ENCODE data around the gene KCNAB1.
A peak's percentile ranks its signal among the peaks of the same experiment; 100 is the strongest.

DNA sequence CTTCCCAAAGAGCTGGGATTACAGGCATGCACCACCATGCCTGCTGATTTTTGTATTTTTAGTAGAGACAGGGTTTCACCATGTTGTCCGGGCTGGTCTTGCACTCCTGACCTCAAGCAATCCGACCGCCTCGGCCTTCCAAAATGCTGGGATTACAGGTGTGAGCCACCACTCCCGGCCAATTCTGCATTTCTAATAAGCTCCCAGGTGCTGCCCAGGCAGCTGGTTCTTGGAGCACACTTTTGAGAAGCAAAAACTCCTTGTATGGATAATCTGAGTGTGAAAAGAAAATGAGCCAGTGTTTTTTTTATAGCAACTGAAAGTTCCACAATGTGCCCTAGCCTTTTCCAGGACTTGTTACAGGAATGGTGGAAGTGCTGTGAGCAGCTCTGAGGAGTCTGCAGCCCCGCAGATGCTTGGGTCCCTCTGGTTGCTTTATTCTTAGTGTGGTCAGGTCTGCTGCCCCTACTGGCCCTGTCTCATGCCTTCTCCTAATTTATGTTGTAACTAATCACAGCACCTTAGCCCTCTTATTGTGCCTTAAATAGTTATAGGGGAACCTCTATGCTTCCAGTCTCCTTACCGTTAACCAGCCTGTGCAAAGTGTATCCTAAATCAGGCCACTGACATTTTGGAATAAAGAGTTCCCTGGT, 13.5 kb upstream of the KCNAB1 start:
- TF ChIP-seq EZH2phosphoT487 (IDR thresholded peaks at IDR 0.05; ENCODE audit: borderline replicate concordance) (no peak), SIN3A (IDR thresholded peaks at IDR 0.05; ENCODE audit: low read depth) (no peak), ZFX (IDR thresholded peaks at IDR 0.05) (no peak), POLR2AphosphoS5 (IDR thresholded peaks at IDR 0.05; ENCODE audit: low read depth, low read length) (no peak), POLR2A (IDR thresholded peaks at IDR 0.05; ENCODE audit: borderline replicate concordance, extremely low read depth, insufficient read depth, insufficient read length) (no peak), ZNF274 (IDR thresholded peaks at IDR 0.05; ENCODE audit: low read depth, low read length) (no peak), EZH2 (IDR thresholded peaks at IDR 0.05) (no peak), YY1 (IDR thresholded peaks at IDR 0.05; ENCODE audit: extremely low read depth, insufficient replicate concordance, low read depth, low read length) (no peak), CBX3 (IDR thresholded peaks at IDR 0.05; ENCODE audit: low read depth) (no peak), RAD21 (IDR thresholded peaks at IDR 0.05; ENCODE audit: low read depth) (no peak)
- TF ChIP-seq, protein P1, sequence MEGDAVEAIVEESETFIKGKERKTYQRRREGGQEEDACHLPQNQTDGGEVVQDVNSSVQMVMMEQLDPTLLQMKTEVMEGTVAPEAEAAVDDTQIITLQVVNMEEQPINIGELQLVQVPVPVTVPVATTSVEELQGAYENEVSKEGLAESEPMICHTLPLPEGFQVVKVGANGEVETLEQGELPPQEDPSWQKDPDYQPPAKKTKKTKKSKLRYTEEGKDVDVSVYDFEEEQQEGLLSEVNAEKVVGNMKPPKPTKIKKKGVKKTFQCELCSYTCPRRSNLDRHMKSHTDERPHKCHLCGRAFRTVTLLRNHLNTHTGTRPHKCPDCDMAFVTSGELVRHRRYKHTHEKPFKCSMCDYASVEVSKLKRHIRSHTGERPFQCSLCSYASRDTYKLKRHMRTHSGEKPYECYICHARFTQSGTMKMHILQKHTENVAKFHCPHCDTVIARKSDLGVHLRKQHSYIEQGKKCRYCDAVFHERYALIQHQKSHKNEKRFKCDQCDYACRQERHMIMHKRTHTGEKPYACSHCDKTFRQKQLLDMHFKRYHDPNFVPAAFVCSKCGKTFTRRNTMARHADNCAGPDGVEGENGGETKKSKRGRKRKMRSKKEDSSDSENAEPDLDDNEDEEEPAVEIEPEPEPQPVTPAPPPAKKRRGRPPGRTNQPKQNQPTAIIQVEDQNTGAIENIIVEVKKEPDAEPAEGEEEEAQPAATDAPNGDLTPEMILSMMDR (IDR thresholded peaks at IDR 0.05 in 2 of 3, conservative IDR thresholded peaks at IDR 0.05 in 1 of 3; ENCODE audit: borderline replicate concordance in 1 of 3, insufficient read depth in 1 of 3, low read depth in 2 of 3, low read length in 2 of 3) = peak in 2 of 3 experiments; percentile 38 to 49; a peak in 3 of 6 replicates
- TF ChIP-seq, protein P2, sequence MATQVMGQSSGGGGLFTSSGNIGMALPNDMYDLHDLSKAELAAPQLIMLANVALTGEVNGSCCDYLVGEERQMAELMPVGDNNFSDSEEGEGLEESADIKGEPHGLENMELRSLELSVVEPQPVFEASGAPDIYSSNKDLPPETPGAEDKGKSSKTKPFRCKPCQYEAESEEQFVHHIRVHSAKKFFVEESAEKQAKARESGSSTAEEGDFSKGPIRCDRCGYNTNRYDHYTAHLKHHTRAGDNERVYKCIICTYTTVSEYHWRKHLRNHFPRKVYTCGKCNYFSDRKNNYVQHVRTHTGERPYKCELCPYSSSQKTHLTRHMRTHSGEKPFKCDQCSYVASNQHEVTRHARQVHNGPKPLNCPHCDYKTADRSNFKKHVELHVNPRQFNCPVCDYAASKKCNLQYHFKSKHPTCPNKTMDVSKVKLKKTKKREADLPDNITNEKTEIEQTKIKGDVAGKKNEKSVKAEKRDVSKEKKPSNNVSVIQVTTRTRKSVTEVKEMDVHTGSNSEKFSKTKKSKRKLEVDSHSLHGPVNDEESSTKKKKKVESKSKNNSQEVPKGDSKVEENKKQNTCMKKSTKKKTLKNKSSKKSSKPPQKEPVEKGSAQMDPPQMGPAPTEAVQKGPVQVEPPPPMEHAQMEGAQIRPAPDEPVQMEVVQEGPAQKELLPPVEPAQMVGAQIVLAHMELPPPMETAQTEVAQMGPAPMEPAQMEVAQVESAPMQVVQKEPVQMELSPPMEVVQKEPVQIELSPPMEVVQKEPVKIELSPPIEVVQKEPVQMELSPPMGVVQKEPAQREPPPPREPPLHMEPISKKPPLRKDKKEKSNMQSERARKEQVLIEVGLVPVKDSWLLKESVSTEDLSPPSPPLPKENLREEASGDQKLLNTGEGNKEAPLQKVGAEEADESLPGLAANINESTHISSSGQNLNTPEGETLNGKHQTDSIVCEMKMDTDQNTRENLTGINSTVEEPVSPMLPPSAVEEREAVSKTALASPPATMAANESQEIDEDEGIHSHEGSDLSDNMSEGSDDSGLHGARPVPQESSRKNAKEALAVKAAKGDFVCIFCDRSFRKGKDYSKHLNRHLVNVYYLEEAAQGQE (IDR thresholded peaks at IDR 0.05; ENCODE audit: low read depth) = no peak
- TF ChIP-seq, protein P3, sequence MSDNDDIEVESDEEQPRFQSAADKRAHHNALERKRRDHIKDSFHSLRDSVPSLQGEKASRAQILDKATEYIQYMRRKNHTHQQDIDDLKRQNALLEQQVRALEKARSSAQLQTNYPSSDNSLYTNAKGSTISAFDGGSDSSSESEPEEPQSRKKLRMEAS (IDR thresholded peaks at IDR 0.05) = no peak
- TF ChIP-seq, protein P4, sequence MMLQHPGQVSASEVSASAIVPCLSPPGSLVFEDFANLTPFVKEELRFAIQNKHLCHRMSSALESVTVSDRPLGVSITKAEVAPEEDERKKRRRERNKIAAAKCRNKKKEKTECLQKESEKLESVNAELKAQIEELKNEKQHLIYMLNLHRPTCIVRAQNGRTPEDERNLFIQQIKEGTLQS (IDR thresholded peaks at IDR 0.05) = no peak

Data from HCT116 (cell line).